IMR-90 (cell line): ENCODE results near the gene C11orf97. TPM values are rescaled to one million over a fixed set of nuclear protein-coding genes. Genes with fewer than 3 reads are reported as not detected.

Experiments
- ATAC-seq: fragments of 200-7000 bp; cut with Tn5 transposase; 2 replicates; pipeline ENCODE4 v1.9.1; 2020; ENCODE audit warnings: low read depth, mild to moderate bottlenecking, moderate library complexity
- BruUV-seq: library from RNA; stranded (reverse); fragments of 400-500 nt; replicated peaks from 2 replicates; lab custom pipeline; 2021; lab: Mats Ljungman, UMichigan
- CTCF ChIA-PET: fragments of 300-600 bp; formaldehyde crosslinking; extraction: SDS; loops from one replicate; lab custom pipeline; 2021; ENCODE audit warnings: antibody characterized with exemption; lab: Yijun Ruan, JAX
- POLR2A ChIA-PET: fragments of 300-600 bp; sonication (Branson Sonifier 250); formaldehyde crosslinking; loops from one replicate; lab custom pipeline; 2022; ENCODE audit warnings: antibody characterized with exemption; ENCODE audit not compliant: unreplicated experiment; lab: Charles Lee
- DNase-seq: peaks from one replicate; pipeline ENCODE4 v3.0.0; 2013
- H2AFZ ChIP-seq: replicated peaks from 2 replicates; pipeline ENCODE3; 2013; ENCODE audit warnings: low read length, mild to moderate bottlenecking; ENCODE audit not compliant: poor library complexity
- H2AK5ac ChIP-seq: 2 replicates; pipeline ENCODE4 v1.6.1; 2013; ENCODE audit warnings: low read depth, low read length, inconsistent platforms
- H2AK9ac ChIP-seq: replicated peaks from 2 replicates; pipeline ENCODE3; 2013; ENCODE audit warnings: mild to moderate bottlenecking, low read depth, low read length, moderate library complexity; ENCODE audit not compliant: poor library complexity
- H2BK120ac ChIP-seq: 2 replicates; pipeline ENCODE4 v1.6.1; 2013; ENCODE audit warnings: low read depth, low read length, inconsistent platforms
- H2BK15ac ChIP-seq: 3 replicates; pipeline ENCODE4 v1.6.1; 2013; ENCODE audit warnings: low read depth, low read length, inconsistent platforms
- H2BK20ac ChIP-seq: 2 replicates; pipeline ENCODE4 v1.6.1; 2013; ENCODE audit warnings: low read depth, mild to moderate bottlenecking, inconsistent platforms, low read length, moderate library complexity
- H2BK5ac ChIP-seq: 2 replicates; pipeline ENCODE4 v1.6.1; 2013; ENCODE audit warnings: mild to moderate bottlenecking, low read depth, low read length, inconsistent platforms; ENCODE audit not compliant: poor library complexity, severe bottlenecking
- H3K14ac ChIP-seq: replicated peaks from 2 replicates; pipeline ENCODE4 v1.6.1; 2013; ENCODE audit warnings: low read depth, low read length, inconsistent platforms
- H3K18ac ChIP-seq: 2 replicates; pipeline ENCODE4 v1.6.1; 2013; ENCODE audit warnings: low read depth, low read length, control low read depth
- H3K23ac ChIP-seq: 2 replicates; pipeline ENCODE4 v1.6.1; 2013; ENCODE audit warnings: low read depth, low read length, inconsistent platforms
- H3K27ac ChIP-seq: 2 replicates; pipeline ENCODE4 v1.5.1; 2013; ENCODE audit warnings: mild to moderate bottlenecking, control low read depth, low read length; ENCODE audit not compliant: insufficient read depth
- H3K27me3 ChIP-seq: 2 replicates; pipeline ENCODE4 v1.6.1; 2013; ENCODE audit warnings: low read length; ENCODE audit not compliant: control insufficient read depth, insufficient read depth
- H3K36me3 ChIP-seq: 2 replicates; pipeline ENCODE4 v1.6.1; 2013; ENCODE audit warnings: low read length, mixed read lengths; ENCODE audit not compliant: control insufficient read depth, insufficient read depth
- H3K4ac ChIP-seq: 2 replicates; pipeline ENCODE4 v1.6.1; 2013; ENCODE audit warnings: low read depth, low read length, inconsistent platforms
- H3K4me1 ChIP-seq: 2 replicates; pipeline ENCODE4 v1.6.1; 2013; ENCODE audit warnings: low read length, mixed read lengths; ENCODE audit not compliant: control insufficient read depth, insufficient read depth
- H3K4me2 ChIP-seq: 2 replicates; pipeline ENCODE4 v1.6.1; 2013; ENCODE audit warnings: low read depth, mild to moderate bottlenecking, control low read depth, low read length, moderate library complexity
- H3K4me3 ChIP-seq: 2 replicates; pipeline ENCODE4 v1.5.1; 2013; ENCODE audit warnings: low read depth, mild to moderate bottlenecking, control low read depth, low read length, moderate library complexity; ENCODE audit not compliant: insufficient read depth
- H3K56ac ChIP-seq: 2 replicates; pipeline ENCODE4 v1.6.1; 2013; ENCODE audit warnings: low read length, inconsistent platforms; ENCODE audit not compliant: insufficient read depth; ENCODE audit errors: extremely low read depth
- H3K79me1 ChIP-seq, 2 experiments: 2 replicates each; pipeline ENCODE4 v1.6.1; 2013; ENCODE audit warnings: low read length in 2 of 2, inconsistent platforms in 1 of 2, low read depth in 1 of 2
- H3K9ac ChIP-seq: 2 replicates; pipeline ENCODE4 v1.6.1; 2013; ENCODE audit warnings: low read depth, low read length, control low read depth
- H3K9me1 ChIP-seq: 2 replicates; pipeline ENCODE4 v1.6.1; 2013; ENCODE audit warnings: low read length, inconsistent platforms; ENCODE audit not compliant: insufficient read depth
- H3K9me3 ChIP-seq: 2 replicates; pipeline ENCODE4 v1.6.1; 2013; ENCODE audit warnings: low read length; ENCODE audit not compliant: control insufficient read depth, insufficient read depth
- H4K20me1 ChIP-seq: 2 replicates; pipeline ENCODE4 v1.6.1; 2013; ENCODE audit warnings: low read length, inconsistent platforms; ENCODE audit not compliant: insufficient read depth
- H4K5ac ChIP-seq: 2 replicates; pipeline ENCODE4 v1.6.1; 2013; ENCODE audit warnings: mild to moderate bottlenecking, low read depth, low read length, control low read depth
- H4K8ac ChIP-seq, 2 experiments: 2 replicates each; pipeline ENCODE4 v1.6.1; 2013; ENCODE audit warnings: low read depth in 2 of 2, low read length in 2 of 2, control low read depth in 1 of 2, inconsistent platforms in 1 of 2
- H4K91ac ChIP-seq: 2 replicates; pipeline ENCODE4 v1.6.1; 2013; ENCODE audit warnings: low read depth, low read length, inconsistent platforms; ENCODE audit not compliant: insufficient read depth
- BHLHE40 ChIP-seq: fragments of 150-350 bp; IDR thresholded peaks from 2 replicates; pipeline ENCODE4 v1.6.1; 2016; ENCODE audit warnings: mild to moderate bottlenecking, low read depth, low read length
- CEBPB ChIP-seq: IDR thresholded peaks from 2 replicates; pipeline ENCODE4 v1.6.1; 2012; ENCODE audit warnings: low read depth, low read length, improper control_type of control experiment
- FOS ChIP-seq: fragments of 150-350 bp; IDR thresholded peaks from 2 replicates; pipeline ENCODE4 v1.6.1; 2016; ENCODE audit warnings: low read depth, low read length
- MAZ ChIP-seq: IDR thresholded peaks from 2 replicates; pipeline ENCODE4 v1.6.1; 2012; ENCODE audit warnings: low read depth, mild to moderate bottlenecking, low read length, improper control_type of control experiment, moderate library complexity, borderline replicate concordance
- MXI1 ChIP-seq: IDR thresholded peaks from 2 replicates; pipeline ENCODE4 v1.6.1; 2012; ENCODE audit warnings: low read depth, mild to moderate bottlenecking, low read length, moderate library complexity, borderline replicate concordance
- NFE2L2 ChIP-seq: fragments of 150-350 bp; IDR thresholded peaks from 2 replicates; pipeline ENCODE4 v1.6.1; 2016; ENCODE audit warnings: low read depth, mild to moderate bottlenecking, low read length
- POLR2A ChIP-seq: IDR thresholded peaks from 2 replicates; pipeline ENCODE4 v1.6.1; 2012; ENCODE audit warnings: mild to moderate bottlenecking, low read depth, low read length
- RAD21 ChIP-seq: IDR thresholded peaks from 2 replicates; pipeline ENCODE4 v1.6.1; 2012; ENCODE audit warnings: low read length, improper control_type of control experiment
- RFX5 ChIP-seq: IDR thresholded peaks from 2 replicates; pipeline ENCODE4 v1.8.0; 2012; ENCODE audit warnings: low read depth, mild to moderate bottlenecking, low read length, moderate library complexity
- WGBS, 2 experiments: methylation state at CpG; one replicate each; pipeline versions ENCODE4 v1.1.5 to v1.1.7; 2013; ENCODE audit warnings: missing lambda C conversion rate in 2 of 2; ENCODE audit not compliant: insufficient read length in 1 of 2; ENCODE audit errors: extremely low coverage in 2 of 2; 5-methylcytosine and 5-hydroxymethylcytosine counted together
- dilution Hi-C: fragments of 300-500 bp; cut with HindIII; formaldehyde crosslinking; loops from one replicate; pipeline ENCODE4 v1.14.3; 2018; ENCODE audit warnings: low sequenced_read_pairs; ENCODE audit not compliant: unreplicated experiment
- in situ Hi-C: fragments of 300-500 bp; cut with MboI; formaldehyde crosslinking; loops from 3 replicates; pipeline ENCODE4 v1.14.3; 2019; ENCODE audit warnings: low sequenced_read_pairs, inconsistent platforms, mixed read lengths
- intact Hi-C: fragments of 100-400 bp; cut with micrococcal nuclease; formaldehyde crosslinking; loops from 2 replicates; pipeline ENCODE4 v1.10.0; 2022
- polyA plus RNA-seq, 3 experiments: library from polyadenylated mRNA; depleted of rRNA; stranded (reverse); fragments of >200 nt; gene quantifications; 2 replicates each; pipeline ENCODE4 v1.2.3, GENCODE V29; 2012; ENCODE audit warnings: low replicate concordance in 1 of 3
- total RNA-seq: library from RNA; depleted of rRNA; stranded (reverse); fragments of >200 nt; gene quantifications from 2 replicates; pipeline ENCODE4 v1.2.3, GENCODE V29; 2012
- TF ChIP-seq, protein P1 (sequence below): conservative IDR thresholded peaks from 2 replicates; pipeline ENCODE4 v1.5.1; 2012; ENCODE audit warnings: mild to moderate bottlenecking, low read depth, low read length, improper control_type of control experiment
- TF ChIP-seq, protein P2 (sequence below): fragments of 150-350 bp; IDR thresholded peaks from 2 replicates; pipeline ENCODE4 v1.6.1; 2016; ENCODE audit warnings: low read depth, mild to moderate bottlenecking, low read length, moderate library complexity, borderline replicate concordance
- TF ChIP-seq, protein P3 (sequence below): fragments of 150-350 bp; IDR thresholded peaks from 2 replicates; pipeline ENCODE4 v1.6.1; 2017; ENCODE audit warnings: mild to moderate bottlenecking, antibody characterized with exemption, low read length, low read depth

C11orf97 gene
- total and polyA plus RNA-seq, 2 of the 4 experiments (the other 2 are of a cell fraction) = not detected

DNA sequence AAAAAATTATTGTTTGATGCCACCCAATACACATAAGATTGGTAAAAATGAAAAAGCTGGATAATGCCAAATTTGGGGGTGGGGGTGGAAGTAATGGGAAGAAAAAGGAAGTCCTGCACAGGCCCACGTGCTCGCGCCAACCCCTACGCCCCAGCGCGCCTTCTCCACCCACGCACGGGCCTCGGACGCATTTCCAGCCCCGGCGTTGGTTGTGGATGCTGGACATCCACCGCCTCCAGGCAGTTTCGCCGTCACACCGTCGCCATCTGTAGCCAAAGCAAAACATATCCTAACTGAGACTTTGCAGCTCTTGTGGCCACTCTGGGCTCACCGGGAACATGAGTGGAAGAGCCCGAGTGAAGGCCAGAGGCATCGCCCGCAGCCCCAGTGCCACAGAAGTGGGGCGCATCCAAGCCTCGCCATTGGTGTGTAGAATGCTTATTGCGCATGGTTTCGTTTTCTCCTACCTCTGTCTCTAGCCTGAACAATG lies 55.0 kb downstream of the C11orf97 start, which contains the start of gene PIWIL4:
Gene PIWIL4 (plus strand): TSS at position 188 of the 490 bp plus-strand sequence. CDS start 151 bp downstream, at position 339.
- H3K27ac ChIP-seq = no peak within 1 kb of the TSS
- peaks cover 4% of the 10 kb centered on the region for H3K4me1 ChIP-seq
- no peak within 1 kb of the TSS for H3K4me3 ChIP-seq
- dilution Hi-C loops = no loop called here
- no peak within 1 kb of the TSS for H3K56ac ChIP-seq
- no peak within 1 kb of the TSS for H3K9ac ChIP-seq
- no peak within 1 kb of the TSS for H2BK15ac ChIP-seq
- no peak within 1 kb of the TSS for H2AK9ac ChIP-seq
- H3K4ac ChIP-seq = no peak within 1 kb of the TSS
- H2BK5ac ChIP-seq = no peak within 1 kb of the TSS
- TF ChIP-seq, protein P1, sequence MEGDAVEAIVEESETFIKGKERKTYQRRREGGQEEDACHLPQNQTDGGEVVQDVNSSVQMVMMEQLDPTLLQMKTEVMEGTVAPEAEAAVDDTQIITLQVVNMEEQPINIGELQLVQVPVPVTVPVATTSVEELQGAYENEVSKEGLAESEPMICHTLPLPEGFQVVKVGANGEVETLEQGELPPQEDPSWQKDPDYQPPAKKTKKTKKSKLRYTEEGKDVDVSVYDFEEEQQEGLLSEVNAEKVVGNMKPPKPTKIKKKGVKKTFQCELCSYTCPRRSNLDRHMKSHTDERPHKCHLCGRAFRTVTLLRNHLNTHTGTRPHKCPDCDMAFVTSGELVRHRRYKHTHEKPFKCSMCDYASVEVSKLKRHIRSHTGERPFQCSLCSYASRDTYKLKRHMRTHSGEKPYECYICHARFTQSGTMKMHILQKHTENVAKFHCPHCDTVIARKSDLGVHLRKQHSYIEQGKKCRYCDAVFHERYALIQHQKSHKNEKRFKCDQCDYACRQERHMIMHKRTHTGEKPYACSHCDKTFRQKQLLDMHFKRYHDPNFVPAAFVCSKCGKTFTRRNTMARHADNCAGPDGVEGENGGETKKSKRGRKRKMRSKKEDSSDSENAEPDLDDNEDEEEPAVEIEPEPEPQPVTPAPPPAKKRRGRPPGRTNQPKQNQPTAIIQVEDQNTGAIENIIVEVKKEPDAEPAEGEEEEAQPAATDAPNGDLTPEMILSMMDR = no peak
- TF ChIP-seq CEBPB (no peak), MAZ (no peak), BHLHE40 (no peak), POLR2A (no peak), FOS (no peak), RFX5 (no peak), RAD21 (no peak), MXI1 (no peak), NFE2L2 (no peak)
- TF ChIP-seq, protein P2, sequence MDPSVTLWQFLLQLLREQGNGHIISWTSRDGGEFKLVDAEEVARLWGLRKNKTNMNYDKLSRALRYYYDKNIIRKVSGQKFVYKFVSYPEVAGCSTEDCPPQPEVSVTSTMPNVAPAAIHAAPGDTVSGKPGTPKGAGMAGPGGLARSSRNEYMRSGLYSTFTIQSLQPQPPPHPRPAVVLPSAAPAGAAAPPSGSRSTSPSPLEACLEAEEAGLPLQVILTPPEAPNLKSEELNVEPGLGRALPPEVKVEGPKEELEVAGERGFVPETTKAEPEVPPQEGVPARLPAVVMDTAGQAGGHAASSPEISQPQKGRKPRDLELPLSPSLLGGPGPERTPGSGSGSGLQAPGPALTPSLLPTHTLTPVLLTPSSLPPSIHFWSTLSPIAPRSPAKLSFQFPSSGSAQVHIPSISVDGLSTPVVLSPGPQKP = no peak
- TF ChIP-seq, protein P3, sequence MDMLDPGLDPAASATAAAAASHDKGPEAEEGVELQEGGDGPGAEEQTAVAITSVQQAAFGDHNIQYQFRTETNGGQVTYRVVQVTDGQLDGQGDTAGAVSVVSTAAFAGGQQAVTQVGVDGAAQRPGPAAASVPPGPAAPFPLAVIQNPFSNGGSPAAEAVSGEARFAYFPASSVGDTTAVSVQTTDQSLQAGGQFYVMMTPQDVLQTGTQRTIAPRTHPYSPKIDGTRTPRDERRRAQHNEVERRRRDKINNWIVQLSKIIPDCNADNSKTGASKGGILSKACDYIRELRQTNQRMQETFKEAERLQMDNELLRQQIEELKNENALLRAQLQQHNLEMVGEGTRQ = no peak
- H4K8ac ChIP-seq = no peak within 1 kb of the TSS
- H4K20me1 ChIP-seq = no peaks in the 10 kb centered on the region
- peaks cover 0 to 4% of the 10 kb centered on the region in 2 experiments; a peak in 1 of 4 replicates for H3K79me1 ChIP-seq
- H3K9me3 ChIP-seq = no peaks in the 10 kb centered on the region
- H4K5ac ChIP-seq = no peak within 1 kb of the TSS
- DNase-seq = no peak
- H2BK20ac ChIP-seq = no peak within 1 kb of the TSS
- no peak within 1 kb of the TSS for H3K14ac ChIP-seq
- no peak within 1 kb of the TSS for H3K4me2 ChIP-seq
- no peak for ATAC-seq
- peaks cover 7% of the 10 kb centered on the region for H3K9me1 ChIP-seq
- WGBS, 2 experiments = no CpG with 5 or more reads among the region's 25 CpGs
- H3K18ac ChIP-seq = no peak within 1 kb of the TSS
- no peak within 1 kb of the TSS for H2BK120ac ChIP-seq
- no peak within 1 kb of the TSS for H3K23ac ChIP-seq
- CTCF ChIA-PET = no interaction called here
- intact Hi-C loops = no loop called here
- H2AFZ ChIP-seq = no peak within 1 kb of the TSS
- no peak within 1 kb of the TSS for H2AK5ac ChIP-seq
- H3K36me3 ChIP-seq = no peaks in the 10 kb centered on the region
- H3K27me3 ChIP-seq = no peaks in the 10 kb centered on the region
- in situ Hi-C loops = no loop called here
- no TSS peak for BruUV-seq
- POLR2A ChIA-PET = no interaction called here
- H4K91ac ChIP-seq = no peak within 1 kb of the TSS
